GM23338 (cell line): ENCODE data around the gene ZSWIM3. TPM values are rescaled to one million over a fixed set of nuclear protein-coding genes. Genes with fewer than 3 reads are reported as not detected.
A peak's percentile ranks its signal among the peaks of the same experiment; 100 is the strongest.

Experiments used
- ATAC-seq: fragments of 200-7000 bp; cut with Tn5 transposase; 3 replicates; pipeline ENCODE4 v1.9.1; 2020
- DNase-seq: peaks from one replicate; pipeline ENCODE4 v3.0.0-alpha.2; 2015; ENCODE audit warnings: low spot score
- H2AFZ ChIP-seq: fragments of 200-600 bp; sonication (generic); 2 replicates; pipeline ENCODE4 v1.8.0; 2016; ENCODE audit warnings: antibody characterized with exemption, mild to moderate bottlenecking, moderate library complexity
- H3F3A ChIP-seq: fragments of 200-600 bp; sonication (generic); replicated peaks from 2 replicates; pipeline ENCODE4 v1.8.0; 2017; ENCODE audit warnings: antibody characterized with exemption, mixed run types, low read depth
- H3K27ac ChIP-seq: fragments of 200-600 bp; sonication (generic); 2 replicates; pipeline ENCODE4 v1.6.1; 2016; ENCODE audit warnings: low read depth
- H3K27me3 ChIP-seq: fragments of 200-600 bp; sonication (generic); 2 replicates; pipeline ENCODE4 v1.8.0; 2016; ENCODE audit warnings: mild to moderate bottlenecking, mixed run types, moderate library complexity; ENCODE audit not compliant: insufficient read depth
- H3K36me3 ChIP-seq: fragments of 200-600 bp; sonication (generic); 2 replicates; pipeline ENCODE4 v1.8.0; 2016; ENCODE audit warnings: mild to moderate bottlenecking; ENCODE audit not compliant: insufficient read depth
- H3K4me1 ChIP-seq: fragments of 200-600 bp; sonication (generic); 2 replicates; pipeline ENCODE4 v1.8.0; 2016; ENCODE audit warnings: mild to moderate bottlenecking, moderate library complexity; ENCODE audit not compliant: insufficient read depth
- H3K4me2 ChIP-seq: fragments of 200-600 bp; sonication (generic); 2 replicates; pipeline ENCODE4 v1.7.1; 2017; ENCODE audit warnings: mixed run types
- H3K4me3 ChIP-seq: fragments of 200-600 bp; sonication (generic); 2 replicates; pipeline ENCODE4 v1.6.1; 2016; ENCODE audit warnings: mixed run types
- H3K79me2 ChIP-seq: fragments of 200-600 bp; sonication (generic); replicated peaks from 2 replicates; pipeline ENCODE4 v1.8.0; 2017; ENCODE audit warnings: mild to moderate bottlenecking; ENCODE audit not compliant: insufficient read depth
- H3K9me2 ChIP-seq: fragments of 200-600 bp; sonication (generic); 2 replicates; pipeline ENCODE4 v1.8.0; 2017; ENCODE audit not compliant: insufficient read depth
- H4K20me1 ChIP-seq: fragments of 200-600 bp; sonication (generic); replicated peaks from 2 replicates; pipeline ENCODE4 v1.8.0; 2017; ENCODE audit warnings: mild to moderate bottlenecking; ENCODE audit not compliant: insufficient read depth
- H3K27ac Mint-ChIP-seq: 2 replicates; pipeline ENCODE4 v1.8.0; 2020; ENCODE audit warnings: inconsistent platforms, mild to moderate bottlenecking, moderate library complexity, mixed read lengths
- H3K27me3 Mint-ChIP-seq: 3 replicates; pipeline ENCODE4 v1.8.0; 2022; ENCODE audit warnings: low read depth, mild to moderate bottlenecking, moderate library complexity, mixed read lengths, inconsistent platforms; ENCODE audit not compliant: insufficient read depth, poor library complexity
- H3K36me3 Mint-ChIP-seq: 3 replicates; pipeline ENCODE4 v1.8.0; 2021; ENCODE audit warnings: low read depth, mild to moderate bottlenecking, inconsistent platforms, moderate library complexity, mixed read lengths
- H3K4me1 Mint-ChIP-seq: 3 replicates; pipeline ENCODE4 v1.8.0; 2020; ENCODE audit warnings: mild to moderate bottlenecking, inconsistent platforms, mixed read lengths
- H3K4me3 Mint-ChIP-seq: 3 replicates; pipeline ENCODE4 v1.8.0; 2021; ENCODE audit warnings: moderate library complexity, mild to moderate bottlenecking, inconsistent platforms, mixed read lengths
- H3K9me3 Mint-ChIP-seq: 3 replicates; pipeline ENCODE4 v1.8.0; 2020; ENCODE audit warnings: moderate library complexity, mild to moderate bottlenecking, inconsistent platforms, mixed read lengths
- CREB1 ChIP-seq: fragments of 250-450 bp; sonication (Bioruptor Pico); IDR thresholded peaks from 2 replicates; pipeline ENCODE4 v1.5.0; 2020; ENCODE audit warnings: low read depth, mild to moderate bottlenecking, moderate library complexity
- ETS1 ChIP-seq: IDR thresholded peaks from 2 replicates; pipeline ENCODE4 v1.6.1; 2016; ENCODE audit warnings: antibody characterized with exemption
- EZH2 ChIP-seq: fragments of 200-600 bp; sonication (generic); IDR thresholded peaks from one replicate; pipeline ENCODE4 v1.8.0; 2017; ENCODE audit warnings: antibody characterized with exemption, mild to moderate bottlenecking, low read depth; ENCODE audit not compliant: unreplicated experiment
- JUNB ChIP-seq: IDR thresholded peaks from one replicate; pipeline ENCODE4 v1.6.1; 2016; ENCODE audit warnings: antibody characterized with exemption; ENCODE audit not compliant: unreplicated experiment
- NANOG ChIP-seq: IDR thresholded peaks from 2 replicates; pipeline ENCODE4 v1.6.1; 2016; ENCODE audit warnings: antibody characterized with exemption, borderline replicate concordance
- POLR2AphosphoS5 ChIP-seq: IDR thresholded peaks from 2 replicates; pipeline ENCODE4 v1.6.1; 2016; ENCODE audit warnings: antibody characterized with exemption, low read depth
- REST ChIP-seq: IDR thresholded peaks from one replicate; pipeline ENCODE4 v1.6.1; 2018; ENCODE audit warnings: antibody characterized with exemption; ENCODE audit not compliant: unreplicated experiment
- STAT1 ChIP-seq: IDR thresholded peaks from one replicate; pipeline ENCODE4 v1.6.1; 2016; ENCODE audit warnings: antibody characterized with exemption; ENCODE audit not compliant: unreplicated experiment
- ZNF114 ChIP-seq: fragments of 250-450 bp; sonication (Bioruptor Pico); IDR thresholded peaks from 2 replicates; pipeline ENCODE4 v1.5.0; 2020; ENCODE audit warnings: mild to moderate bottlenecking, moderate library complexity
- ZNF331 ChIP-seq: fragments of 250-450 bp; sonication (Bioruptor Pico); IDR thresholded peaks from 2 replicates; pipeline ENCODE4 v1.5.0; 2020; ENCODE audit warnings: low read depth, mild to moderate bottlenecking, moderate library complexity
- ZNF462 ChIP-seq: fragments of 250-450 bp; sonication (Bioruptor Pico); IDR thresholded peaks from 2 replicates; pipeline ENCODE4 v1.5.0; 2020; ENCODE audit warnings: mild to moderate bottlenecking, moderate library complexity
- polyA plus RNA-seq: library from polyadenylated mRNA; unstranded; fragments of >200 nt; fragmentation: Nextera tagmentation; extraction: Ambion mirVana; gene quantifications from 2 replicates; pipeline ENCODE4 v1.2.1, GENCODE V29; 2016
- total RNA-seq: library from RNA; depleted of rRNA; stranded (reverse); fragments of >200 nt; shearing (Covaris generic); gene quantifications from 2 replicates; pipeline ENCODE4 v1.2.3, GENCODE V29; 2014

Gene ZSWIM3
- total and polyA plus RNA-seq, 2 experiments from 2014 or later = 2.0 to 8.2 TPM

- peak; percentile 76 for DNase-seq
- Histone ChIP-seq H4K20me1 (no peaks in the 10 kb centered on the region), H3K4me1 (peaks cover 37% of the 10 kb centered on the region), H3F3A (no peaks in the 10 kb centered on the region), H3K27ac (peak overlapping the region; percentile 78), H3K79me2 (peaks cover 31% of the 10 kb centered on the region), H3K9me2 (no peaks in the 10 kb centered on the region), H2AFZ (no peak overlapping the region), H3K4me3 (peak overlapping the region; percentile 63), H3K36me3 (0 out of 2 replicates have a peak, but pooled peaks cover 3% of the 10 kb centered on the region), H3K27me3 (no peaks in the 10 kb centered on the region), H3K4me2 (peak overlapping the region; percentile 75)
- peaks cover 53% of the 10 kb centered on the region for H3K4me1 Mint-ChIP-seq
- peak overlapping the region; percentile 95 for H3K27ac Mint-ChIP-seq
- ATAC-seq = peak; percentile 43
- peaks cover 11% of the 10 kb centered on the region for H3K36me3 Mint-ChIP-seq
- no peaks in the 10 kb centered on the region for H3K9me3 Mint-ChIP-seq
- peaks cover 8% of the 10 kb centered on the region for H3K27me3 Mint-ChIP-seq
- TF ChIP-seq ZNF331 (CRISPR knock-in tag) = no peak
- no peak for TF ChIP-seq NANOG
- peak; percentile 36; the same call in 1 of the 2 replicates for TF ChIP-seq CREB1 (CRISPR knock-in tag)
- peak overlapping the region; percentile 94 for H3K4me3 Mint-ChIP-seq
Observed at GRCh38 chr20:45857882-45858216, 435 bp downstream of the ZSWIM3 start.

- Histone ChIP-seq H3K27ac (no peak overlapping the region), H2AFZ (no peak overlapping the region), H3K27me3 (no peaks in the 10 kb centered on the region), H3F3A (no peaks in the 10 kb centered on the region), H4K20me1 (no peaks in the 10 kb centered on the region), H3K4me1 (peaks cover 31% of the 10 kb centered on the region), H3K4me2 (no peak overlapping the region), H3K79me2 (peaks cover 26% of the 10 kb centered on the region), H3K4me3 (no peak overlapping the region), H3K36me3 (0 out of 2 replicates have a peak, but pooled peaks cover 3% of the 10 kb centered on the region), H3K9me2 (no peaks in the 10 kb centered on the region)
- Mint-ChIP-seq H3K36me3 (peaks cover 3% of the 10 kb centered on the region), H3K9me3 (no peaks in the 10 kb centered on the region), H3K4me1 (peaks cover 33% of the 10 kb centered on the region), H3K4me3 (no peak overlapping the region), H3K27ac (no peak overlapping the region; the same call in none of the 2 replicates), H3K27me3 (peaks cover 3% of the 10 kb centered on the region)
- ATAC-seq (no peak), DNase-seq (no peak)
- TF ChIP-seq ZNF331 (CRISPR knock-in tag) = no peak
- no peak for TF ChIP-seq ZNF114
- TF ChIP-seq REST = no peak
- TF ChIP-seq STAT1 = no peak
- TF ChIP-seq EZH2 = no peak
- no peak for TF ChIP-seq JUNB
- no peak for TF ChIP-seq POLR2AphosphoS5
- TF ChIP-seq ETS1 = no peak
- no peak for TF ChIP-seq ZNF462
Observed at GRCh38 chr20:45859916-45860315, 2.5 kb downstream of the ZSWIM3 start.
